Stimulated activated CD8-positive, alpha-beta memory T cell treated with anti-CD3 and anti-CD28 coated beads, Interleukin-4, amount 100 ng/mL, for 4 hours (primary cell): ENCODE measurements around the gene HHLA2.

Experiments used
- DNase-seq, 2 donors: peaks; one replicate each; pipeline ENCODE4 v3.0.0-alpha.2; 2020; ENCODE audit warnings: low read depth in 2 of 2, low spot score in 1 of 2

HHLA2 gene

GRCh38 chr3:108298056-108298455 is 1.7 kb downstream of the HHLA2 start:
- DNase-seq = no peak

GRCh38 chr3:108300103-108300849 is 3.9 kb downstream of the HHLA2 start:
- DNase-seq = no peak

GRCh38 chr3:108301695-108302404 is 5.5 kb downstream of the HHLA2 start:
- DNase-seq = no peak

- no peak for DNase-seq
Measured at GRCh38 chr3:108302570-108302969, 6.2 kb downstream of the HHLA2 start.

GRCh38 chr3:108305484-108306172 is 9.3 kb downstream of the HHLA2 start:
- DNase-seq = no peak

GRCh38 chr3:108311797-108312196 is 15.4 kb downstream of the HHLA2 start:
- DNase-seq = no peak

GRCh38 chr3:108312656-108313055 is 16.3 kb downstream of the HHLA2 start:
- DNase-seq = no peak

- DNase-seq = no peak
Measured at GRCh38 chr3:108315767-108316301, 19.5 kb downstream of the HHLA2 start.

GRCh38 chr3:108319428-108320082 is 23.2 kb downstream of the HHLA2 start:
- DNase-seq = no peak

- DNase-seq = no peak
Measured at GRCh38 chr3:108320746-108321350, 24.5 kb downstream of the HHLA2 start.

GRCh38 chr3:108322352-108322751 is 26.0 kb downstream of the HHLA2 start:
- DNase-seq = no peak

- DNase-seq = no peak
Measured at GRCh38 chr3:108324177-108324576, 27.8 kb downstream of the HHLA2 start.

GRCh38 chr3:108327168-108327567 is 30.8 kb downstream of the HHLA2 start:
- DNase-seq = no peak

- DNase-seq = no peak
Measured at GRCh38 chr3:108328821-108329486, 32.6 kb downstream of the HHLA2 start.

GRCh38 chr3:108329508-108329907 is 33.2 kb downstream of the HHLA2 start:
- DNase-seq = no peak

GRCh38 chr3:108329947-108330346 is 33.6 kb downstream of the HHLA2 start:
- DNase-seq = no peak

- DNase-seq = no peak
Measured at GRCh38 chr3:108331792-108332191, 35.4 kb downstream of the HHLA2 start.

GRCh38 chr3:108333961-108334360 is 37.6 kb downstream of the HHLA2 start:
- DNase-seq = no peak

GRCh38 chr3:108334701-108335100 is 38.4 kb downstream of the HHLA2 start:
- no peak for DNase-seq

- no peak for DNase-seq
Measured at GRCh38 chr3:108338901-108339545, 42.7 kb downstream of the HHLA2 start.
